Aorta (tissue), 5 donors: ENCODE results near the gene MYBPC1. TPM values are rescaled to one million over a fixed set of nuclear protein-coding genes. Genes with fewer than 3 reads are reported as not detected.
"Not testable (repeated sequence)": the region's sequence is repeated elsewhere in the genome, so short reads cannot be mapped to it uniquely, and the experiment has no call there.

Experiments
- ATAC-seq: fragments of 200-7000 bp; cut with Tn5 transposase; one replicate; pipeline ENCODE4 v1.9.1; 2022; ENCODE audit warnings: moderate library complexity; ENCODE audit not compliant: low FRiP score
- DNase-seq, 2 donors: peaks; one replicate each; pipeline ENCODE4 v3.0.0-alpha.2; 2020
- H3K27ac ChIP-seq, 2 donors: one replicate each; pipeline ENCODE4 v1.5.1; 2013; ENCODE audit warnings: low read length in 2 of 2, mild to moderate bottlenecking in 2 of 2, moderate library complexity in 2 of 2, control low read depth in 1 of 2, inconsistent platforms in 1 of 2, low read depth in 1 of 2
- H3K27me3 ChIP-seq, 2 donors: one replicate each; pipeline ENCODE4 v1.6.1; 2013; ENCODE audit warnings: control low read depth in 1 of 2, low read length in 1 of 2, mild to moderate bottlenecking in 1 of 2, moderate library complexity in 1 of 2; ENCODE audit not compliant: insufficient read depth in 2 of 2, control insufficient read depth in 1 of 2
- H3K36me3 ChIP-seq, 2 donors: one replicate each; pipeline ENCODE4 v1.6.1; 2013; ENCODE audit warnings: control low read depth in 1 of 2, low read length in 1 of 2, mild to moderate bottlenecking in 1 of 2; ENCODE audit not compliant: insufficient read depth in 2 of 2, control insufficient read depth in 1 of 2
- H3K4me1 ChIP-seq, 2 donors: one replicate each; pipeline ENCODE4 v1.6.1; 2013; ENCODE audit warnings: low read length in 2 of 2, control low read depth in 1 of 2, mild to moderate bottlenecking in 1 of 2, moderate library complexity in 1 of 2; ENCODE audit not compliant: insufficient read depth in 2 of 2, control insufficient read depth in 1 of 2
- H3K4me3 ChIP-seq, 2 donors: one replicate each; pipeline ENCODE4 v1.5.1; 2013; ENCODE audit warnings: low read length in 2 of 2, control low read depth in 1 of 2, mild to moderate bottlenecking in 1 of 2
- H3K9me3 ChIP-seq: one replicate; pipeline ENCODE4 v1.6.1; 2013; ENCODE audit warnings: mild to moderate bottlenecking, low read length; ENCODE audit not compliant: control insufficient read depth
- WGBS, 2 donors: extraction: QIAGEN DNeasy Blood & Tissue Kit; methylation state at CpG; one replicate each; pipeline ENCODE4 v1.1.7; 2013; 5-methylcytosine and 5-hydroxymethylcytosine counted together
- intact Hi-C, 2 donors: fragments of 100-400 bp; cut with DNase I; formaldehyde crosslinking; loops; one replicate each; pipeline versions ENCODE4 v1.14.2 to v1.15.0; 2022
- polyA plus RNA-seq, 2 donors: library from polyadenylated mRNA; stranded (reverse); fragments of 200-250 nt; gene quantifications; one replicate each; pipeline ENCODE4 v1.2.3, GENCODE V29; 2013
- total RNA-seq, 2 donors: library from RNA; stranded (reverse); fragmentation: NEBNext Ultra II Directional; extraction: Animal tissue kit (Norgen Biotek cat#: 25700); gene quantifications; one replicate each; pipeline ENCODE4 v1.2.1, GENCODE V29; 2021
- donor health status: healthy with polysubstance abuse.
- donor health status: Bipolar disorder and iron deficiency.
- donor health status: DM: no; HTN: no; CAD: no.
- donor health status: DM: no; HTN: no; CAD: no.
- donor health status: DM: yes; HTN: yes; CAD: no.

Gene MYBPC1
- total and polyA plus RNA-seq, 4 donors = 0.36 TPM; not detected in 3

- Histone ChIP-seq H3K9me3 (no peaks in the 10 kb centered on the region), H3K4me1 (no peaks in the 10 kb centered on the region), H3K27me3 (no peaks in the 10 kb centered on the region), H3K27ac (no peak overlapping the region), H3K4me3 (no peak overlapping the region), H3K36me3 (no peaks in the 10 kb centered on the region)
- DNase-seq = no peak
- no peak for ATAC-seq
- 86 to 89% methylated on average over 4 of the region's 4 CpGs for WGBS, 2 donors
- intact Hi-C loops = no loop called here
These were observed 77.1 kb downstream of the MYBPC1 start for GRCh38 chr12:101671833-101672232.

DNA sequence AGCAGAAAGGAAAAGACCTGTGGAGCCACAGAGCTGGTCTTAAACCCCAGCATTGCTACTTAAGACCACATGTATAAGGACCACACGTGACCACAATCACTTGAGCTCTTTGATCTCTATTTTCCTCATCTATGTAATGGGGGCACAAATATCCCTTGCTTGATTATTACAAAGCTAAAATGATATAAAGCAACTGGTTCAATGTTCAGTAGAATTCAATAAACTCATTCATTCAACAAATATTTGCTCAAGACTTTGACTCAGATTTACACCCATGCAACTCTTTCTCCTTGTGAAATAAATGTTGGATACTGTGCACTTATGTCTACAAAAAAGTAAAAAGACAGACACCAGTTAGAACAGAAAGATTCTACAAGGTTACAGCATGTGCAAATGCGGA, 80.8 kb downstream of the MYBPC1 start:
- H3K36me3 ChIP-seq = no peaks in the 10 kb centered on the region
- H3K27ac ChIP-seq = no peak overlapping the region
- no peak for ATAC-seq
- H3K4me3 ChIP-seq = no peak overlapping the region
- 88 to 92% methylated on average over 2 of the region's 2 CpGs for WGBS, 2 donors
- no peaks in the 10 kb centered on the region for H3K4me1 ChIP-seq
- intact Hi-C loops = no loop called here
- H3K9me3 ChIP-seq = no peaks in the 10 kb centered on the region
- H3K27me3 ChIP-seq = no peaks in the 10 kb centered on the region
- DNase-seq = no peak

GRCh38 chr12:101676497-101676896, 81.7 kb downstream of the MYBPC1 start:
- not testable (repeated sequence) for DNase-seq

GRCh38 chr12:101678081-101678480, 83.3 kb downstream of the MYBPC1 start:
- no peaks in the 10 kb centered on the region for H3K27me3 ChIP-seq
- no peaks in the 10 kb centered on the region for H3K36me3 ChIP-seq
- no peaks in the 10 kb centered on the region for H3K9me3 ChIP-seq
- no peak overlapping the region for H3K27ac ChIP-seq
- ATAC-seq (no peak), DNase-seq (no peak)
- intact Hi-C loops = no loop called here
- H3K4me3 ChIP-seq = no peak overlapping the region
- no peaks in the 10 kb centered on the region for H3K4me1 ChIP-seq

More at GRCh38 chr12:101676497-101676896, 81.7 kb downstream of the MYBPC1 start:
- H3K27ac ChIP-seq, H3K9me3 ChIP-seq, ATAC-seq, H3K4me3 ChIP-seq, H3K27me3 ChIP-seq, H3K36me3 ChIP-seq, H3K4me1 ChIP-seq, intact Hi-C loops: not testable (repeated sequence)
- 58 to 66% methylated on average over 3 of the region's 3 CpGs for WGBS, 2 donors

DNA sequence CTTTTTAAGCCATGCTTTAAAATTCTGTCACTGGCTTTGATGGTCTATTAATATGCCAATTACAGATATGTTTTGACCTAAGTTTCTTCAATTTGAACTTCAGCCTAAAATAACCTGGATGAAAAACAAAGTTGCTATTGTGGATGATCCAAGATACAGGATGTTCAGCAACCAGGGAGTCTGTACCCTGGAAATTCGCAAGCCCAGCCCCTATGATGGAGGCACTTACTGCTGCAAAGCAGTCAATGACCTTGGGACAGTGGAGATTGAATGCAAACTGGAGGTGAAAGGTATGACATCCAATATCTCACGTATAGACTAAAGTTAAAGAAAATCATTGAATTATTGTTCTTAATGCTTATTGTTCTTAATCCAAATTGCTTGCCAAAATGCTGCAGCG, 85.5 kb downstream of the MYBPC1 start:
- no peaks in the 10 kb centered on the region for H3K27me3 ChIP-seq
- no peak for DNase-seq
- 79 to 80% methylated on average over 3 of the region's 3 CpGs for WGBS, 2 donors
- H3K27ac ChIP-seq = no peak overlapping the region
- no peaks in the 10 kb centered on the region for H3K36me3 ChIP-seq
- no peaks in the 10 kb centered on the region for H3K9me3 ChIP-seq
- H3K4me3 ChIP-seq = no peak overlapping the region
- no peaks in the 10 kb centered on the region for H3K4me1 ChIP-seq
- intact Hi-C loops = no loop called here
- ATAC-seq = no peak

- Histone ChIP-seq H3K27ac (no peak overlapping the region), H3K27me3 (no peaks in the 10 kb centered on the region), H3K4me1 (no peaks in the 10 kb centered on the region), H3K36me3 (no peaks in the 10 kb centered on the region), H3K9me3 (no peaks in the 10 kb centered on the region), H3K4me3 (no peak overlapping the region)
- ATAC-seq = no peak
- DNase-seq = no peak
- intact Hi-C loops = no loop called here
These were observed 85.9 kb downstream of the MYBPC1 start for GRCh38 chr12:101680647-101681046.

GRCh38 chr12:101681627-101682026, 86.9 kb downstream of the MYBPC1 start:
- H3K27me3 ChIP-seq, ATAC-seq, H3K36me3 ChIP-seq, H3K27ac ChIP-seq, H3K4me1 ChIP-seq, H3K9me3 ChIP-seq, H3K4me3 ChIP-seq, intact Hi-C loops, DNase-seq: not testable (repeated sequence)
- 72 to 74% methylated on average over 6 of the region's 6 CpGs for WGBS, 2 donors

DNA sequence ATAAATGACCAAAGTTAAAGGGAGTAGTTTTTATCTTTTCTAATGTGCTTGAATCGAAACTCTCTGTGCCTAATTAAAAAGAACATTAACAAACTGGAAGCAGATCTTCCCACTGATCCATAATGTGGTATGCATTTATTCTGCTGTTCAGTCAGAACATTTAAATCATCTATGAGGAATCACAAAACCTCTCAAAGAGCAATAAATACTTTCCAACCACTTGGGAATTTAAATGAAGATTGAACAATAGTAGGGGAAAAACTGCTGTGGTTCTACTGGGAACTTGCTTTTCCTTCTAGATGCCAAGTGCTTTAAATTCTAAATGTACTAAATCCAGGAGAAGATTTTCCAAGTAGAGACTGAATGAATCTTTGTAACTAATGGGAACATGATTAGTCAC, 90.3 kb downstream of the MYBPC1 start:
- no peaks in the 10 kb centered on the region for H3K36me3 ChIP-seq
- H3K4me1 ChIP-seq = no peaks in the 10 kb centered on the region
- ATAC-seq = no peak
- 85 to 87% methylated on average over 1 of the region's 1 CpG for whole genome bisulfite sequencing, 2 donors
- DNase-seq = no peak
- H3K4me3 ChIP-seq = no peak overlapping the region
- intact Hi-C loops = no loop called here
- H3K27me3 ChIP-seq = no peaks in the 10 kb centered on the region
- no peaks in the 10 kb centered on the region for H3K9me3 ChIP-seq
- no peak overlapping the region for H3K27ac ChIP-seq

DNA sequence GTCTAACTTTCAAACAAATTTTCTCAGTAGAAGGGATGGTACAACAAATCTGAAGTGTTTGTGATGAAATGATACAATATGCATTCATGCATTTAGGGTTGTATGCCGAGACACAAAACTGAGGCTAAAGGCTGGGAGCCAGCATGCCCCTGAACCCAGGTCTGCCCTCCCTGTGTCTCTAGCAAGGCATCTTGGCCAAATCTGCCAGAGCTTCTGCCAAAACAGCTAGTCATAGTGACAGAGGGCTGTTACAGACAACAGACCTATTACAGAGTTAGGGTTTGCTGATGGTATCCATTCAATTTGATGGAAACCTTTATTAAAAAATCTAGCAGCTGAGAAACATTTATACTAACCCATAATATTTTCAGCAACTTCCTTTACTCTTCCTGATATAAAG, 91.4 kb downstream of the MYBPC1 start:
- ATAC-seq = no peak
- H3K36me3 ChIP-seq = no peaks in the 10 kb centered on the region
- 88% methylated on average over 1 of the region's 1 CpG for WGBS, 2 donors
- DNase-seq = no peak
- no peaks in the 10 kb centered on the region for H3K4me1 ChIP-seq
- H3K27ac ChIP-seq = no peak overlapping the region
- no peaks in the 10 kb centered on the region for H3K27me3 ChIP-seq
- no peak overlapping the region for H3K4me3 ChIP-seq
- intact Hi-C loops = no loop called here
- H3K9me3 ChIP-seq = no peaks in the 10 kb centered on the region
